22Rv1 (cell line): ENCODE measurements around the gene CFAP157.

Experiments
- ZFX ChIP-seq: fragments of 450-650 bp; IDR thresholded peaks from 2 replicates; pipeline ENCODE4 v1.6.1; 2017; ENCODE audit warnings: antibody characterized with exemption, borderline replicate concordance
- TF ChIP-seq, protein P1 (sequence below): fragments of 450-650 bp; IDR thresholded peaks from 2 replicates; pipeline ENCODE4 v1.5.1; 2017; ENCODE audit warnings: mild to moderate bottlenecking

DNA sequence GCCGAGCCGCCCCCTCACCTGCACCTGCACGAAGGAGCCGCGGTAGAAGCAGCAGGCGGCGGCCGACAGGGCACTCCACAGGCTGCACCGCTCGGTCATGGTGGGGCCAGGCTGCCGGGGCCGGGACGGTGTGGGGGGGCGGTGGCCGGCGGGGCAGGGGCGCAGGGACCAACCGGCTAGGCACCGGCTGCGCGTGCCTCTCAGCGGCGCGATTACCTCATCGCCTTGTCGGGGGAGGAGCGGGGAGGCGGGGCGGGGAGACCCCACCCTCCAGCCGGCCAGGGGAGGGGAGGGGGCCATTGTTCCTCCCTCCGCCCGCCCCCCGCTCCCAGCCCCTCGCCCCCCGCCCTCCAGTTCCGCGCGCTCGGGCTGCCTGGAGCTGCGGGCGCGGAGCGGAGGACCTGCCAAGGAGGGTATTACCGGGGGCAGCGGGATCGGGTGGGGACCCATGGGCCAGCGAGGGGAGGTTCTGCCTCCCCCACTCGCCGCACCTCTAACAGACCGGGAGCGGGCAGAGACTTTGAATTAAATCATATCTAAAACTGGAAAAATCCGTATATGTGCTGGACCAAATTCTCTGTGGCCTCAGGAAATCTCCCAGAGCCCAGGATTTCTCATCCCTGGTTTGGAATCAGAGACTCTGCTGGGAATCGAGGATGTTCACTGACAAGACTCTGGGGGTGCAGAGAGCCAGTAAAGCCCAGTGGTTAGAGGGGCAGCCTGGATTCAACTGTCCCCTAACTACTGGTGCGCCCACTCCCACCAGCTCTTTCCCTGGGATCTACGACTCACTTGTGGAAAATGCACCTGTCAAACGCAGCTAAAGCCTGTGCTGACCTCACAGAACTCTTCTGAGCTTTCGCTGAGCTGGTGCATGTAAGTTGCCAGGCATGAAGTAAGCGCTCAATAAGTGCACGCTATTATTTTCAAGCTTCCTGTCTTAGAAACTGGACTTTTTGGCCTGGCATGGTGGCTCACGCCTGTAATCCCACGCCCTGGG is 48.6 kb downstream of the CFAP157 start:
- TF ChIP-seq, protein P1, sequence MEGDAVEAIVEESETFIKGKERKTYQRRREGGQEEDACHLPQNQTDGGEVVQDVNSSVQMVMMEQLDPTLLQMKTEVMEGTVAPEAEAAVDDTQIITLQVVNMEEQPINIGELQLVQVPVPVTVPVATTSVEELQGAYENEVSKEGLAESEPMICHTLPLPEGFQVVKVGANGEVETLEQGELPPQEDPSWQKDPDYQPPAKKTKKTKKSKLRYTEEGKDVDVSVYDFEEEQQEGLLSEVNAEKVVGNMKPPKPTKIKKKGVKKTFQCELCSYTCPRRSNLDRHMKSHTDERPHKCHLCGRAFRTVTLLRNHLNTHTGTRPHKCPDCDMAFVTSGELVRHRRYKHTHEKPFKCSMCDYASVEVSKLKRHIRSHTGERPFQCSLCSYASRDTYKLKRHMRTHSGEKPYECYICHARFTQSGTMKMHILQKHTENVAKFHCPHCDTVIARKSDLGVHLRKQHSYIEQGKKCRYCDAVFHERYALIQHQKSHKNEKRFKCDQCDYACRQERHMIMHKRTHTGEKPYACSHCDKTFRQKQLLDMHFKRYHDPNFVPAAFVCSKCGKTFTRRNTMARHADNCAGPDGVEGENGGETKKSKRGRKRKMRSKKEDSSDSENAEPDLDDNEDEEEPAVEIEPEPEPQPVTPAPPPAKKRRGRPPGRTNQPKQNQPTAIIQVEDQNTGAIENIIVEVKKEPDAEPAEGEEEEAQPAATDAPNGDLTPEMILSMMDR: no peak
- TF ChIP-seq ZFX: no peak
